GM18867 (cell line): ENCODE measurements around the gene XAGE1B.
"Not testable (repeated sequence)": the region's sequence is repeated elsewhere in the genome, so short reads cannot be mapped to it uniquely, and the experiment has no call there.

ENCODE experiments used
- ATAC-seq: cut with Tn5 transposase; IDR thresholded peaks from one replicate; pipeline ENCODE4 v1.9.1; 2021; ENCODE audit warnings: mild to moderate bottlenecking, moderate library complexity; ENCODE audit not compliant: unreplicated experiment

XAGE1B gene, protein sequence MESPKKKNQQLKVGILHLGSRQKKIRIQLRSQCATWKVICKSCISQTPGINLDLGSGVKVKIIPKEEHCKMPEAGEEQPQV

DNA sequence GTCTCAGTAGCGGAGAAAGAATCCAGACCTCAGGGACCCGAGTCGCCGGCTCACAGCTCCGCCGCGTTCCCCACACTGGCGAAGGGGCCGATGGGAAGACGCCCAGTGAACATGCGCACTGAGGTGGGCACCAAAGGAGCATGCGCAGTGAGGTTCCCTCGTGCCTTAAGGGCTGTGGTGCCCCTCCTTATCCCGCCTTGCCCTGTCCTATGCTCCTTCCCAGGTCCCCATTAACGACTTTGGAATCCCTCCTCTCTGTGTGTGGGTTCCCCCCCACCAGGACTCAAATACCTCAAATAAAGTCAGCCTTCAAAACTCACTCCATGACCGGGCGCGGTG lies at the start of gene XAGE1B:
TSS of gene XAGE1B (minus strand) at position 77 of the 339 bp plus-strand sequence. CDS start 1,536 bp downstream, outside the sequence.
- ATAC-seq = not testable (repeated sequence)

GRCh38 chrX:52563105-52563504 lies 46.2 kb upstream of the XAGE1B start:
- ATAC-seq = no peak

DNA sequence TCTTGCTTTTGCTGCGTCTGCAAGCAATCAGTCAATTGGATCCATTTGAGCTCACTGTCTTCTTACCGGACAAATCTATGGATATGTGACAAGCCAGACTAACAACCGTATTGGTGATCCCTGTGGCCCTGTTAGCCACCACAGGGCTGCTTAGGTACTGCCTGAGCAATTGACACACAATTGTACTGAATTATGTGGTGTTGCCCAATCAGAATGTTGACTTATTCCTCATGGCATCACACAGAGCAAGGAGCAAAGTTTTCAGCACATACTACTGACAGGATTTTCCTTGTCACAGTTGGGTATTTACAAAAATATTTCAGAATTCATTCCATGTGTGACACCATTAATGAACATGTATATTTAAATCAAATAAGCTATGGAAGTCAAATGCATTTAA lies 41.3 kb upstream of the XAGE1B start:
- ATAC-seq = no peak

GRCh38 chrX:52556741-52557140 lies 39.9 kb upstream of the XAGE1B start:
- no peak for ATAC-seq

DNA sequence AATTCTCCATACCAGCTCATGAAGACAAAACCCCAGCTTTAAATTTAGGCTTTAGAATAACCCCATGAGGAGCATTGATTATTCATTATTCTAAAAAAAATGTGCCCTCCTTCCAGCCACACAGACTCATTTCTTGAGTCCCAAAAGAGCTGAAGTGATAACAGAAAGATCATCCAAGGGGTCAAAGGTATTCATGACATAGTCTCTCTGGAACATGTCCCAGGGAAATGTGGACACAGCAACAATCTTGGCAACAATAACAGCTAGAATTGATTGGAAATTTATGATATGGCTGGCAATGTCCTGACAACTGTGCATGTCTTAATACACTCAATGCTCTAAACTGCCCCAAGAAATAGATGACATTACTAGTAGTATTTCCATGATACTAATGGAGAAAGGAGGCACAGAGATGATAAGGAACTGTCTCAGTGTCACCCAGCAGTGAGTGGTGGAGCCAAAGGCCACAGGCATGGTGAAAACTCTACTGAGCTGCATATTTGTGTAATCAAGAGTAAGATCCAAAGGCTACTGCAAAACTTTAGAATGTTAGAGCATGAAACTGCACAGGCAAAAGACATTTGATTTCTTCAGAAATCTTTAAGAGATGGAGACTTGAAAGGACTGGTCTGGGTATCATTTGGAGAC lies 37.3 kb upstream of the XAGE1B start:
- ATAC-seq = no peak

GRCh38 chrX:52548769-52549168 lies 31.9 kb upstream of the XAGE1B start:
- not testable (repeated sequence) for ATAC-seq

DNA sequence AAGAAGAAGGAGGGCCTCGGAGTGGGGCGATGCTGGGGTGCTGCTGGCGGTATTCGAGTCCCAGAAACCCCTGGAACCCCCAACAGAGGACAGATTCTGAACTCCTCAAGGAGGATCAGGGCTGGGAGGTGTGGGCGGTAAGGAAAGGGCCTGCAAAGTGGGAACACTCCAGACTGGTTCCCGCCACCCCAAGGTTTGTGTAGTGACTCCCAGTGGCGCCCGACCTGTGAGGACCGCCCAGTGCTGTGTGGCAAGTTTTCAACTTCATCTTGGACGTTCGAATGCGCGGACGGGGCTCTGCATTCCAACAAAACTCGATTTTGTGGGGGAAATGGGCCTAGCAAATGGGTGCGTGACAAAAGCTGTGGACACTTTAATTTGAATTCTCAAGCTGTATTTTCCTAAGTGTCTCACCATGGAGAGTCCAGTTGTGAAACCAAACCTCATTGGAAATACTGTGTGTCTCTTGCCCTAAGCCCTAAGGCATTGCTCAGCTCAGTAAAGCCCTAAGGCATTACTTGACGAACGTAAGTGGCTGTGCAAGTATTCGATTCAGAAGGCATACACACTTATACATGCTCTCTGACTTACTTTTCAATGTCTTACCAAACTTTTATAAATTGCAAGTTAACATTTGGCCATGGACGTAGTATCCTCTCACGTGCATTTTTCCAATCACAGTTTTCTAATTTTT lies 27.4 kb upstream of the XAGE1B start:
- ATAC-seq = no peak

DNA sequence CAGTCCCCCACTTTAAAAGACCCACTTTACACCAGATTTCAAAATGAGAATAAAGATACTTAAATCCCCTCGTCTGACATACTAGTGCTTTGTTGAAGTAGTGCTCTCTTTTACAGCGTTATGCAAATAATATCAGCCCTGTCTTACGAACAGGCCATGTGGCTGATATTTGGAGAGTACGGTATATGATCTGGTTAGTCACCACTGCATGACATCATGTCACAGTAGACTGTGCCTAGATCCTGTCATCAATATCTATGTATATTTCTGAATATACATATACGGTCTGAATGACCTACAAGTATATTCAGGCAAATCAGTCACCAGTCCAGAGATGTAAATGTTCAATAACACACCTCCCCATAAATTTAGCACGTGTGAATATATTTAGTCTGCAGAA lies 25.4 kb upstream of the XAGE1B start:
- ATAC-seq = no peak

GRCh38 chrX:52541051-52541450 lies 24.2 kb upstream of the XAGE1B start:
- ATAC-seq = not testable (repeated sequence)

- ATAC-seq = not testable (repeated sequence)
Measured at GRCh38 chrX:52516110-52516986, 515 bp downstream of the XAGE1B start.

DNA sequence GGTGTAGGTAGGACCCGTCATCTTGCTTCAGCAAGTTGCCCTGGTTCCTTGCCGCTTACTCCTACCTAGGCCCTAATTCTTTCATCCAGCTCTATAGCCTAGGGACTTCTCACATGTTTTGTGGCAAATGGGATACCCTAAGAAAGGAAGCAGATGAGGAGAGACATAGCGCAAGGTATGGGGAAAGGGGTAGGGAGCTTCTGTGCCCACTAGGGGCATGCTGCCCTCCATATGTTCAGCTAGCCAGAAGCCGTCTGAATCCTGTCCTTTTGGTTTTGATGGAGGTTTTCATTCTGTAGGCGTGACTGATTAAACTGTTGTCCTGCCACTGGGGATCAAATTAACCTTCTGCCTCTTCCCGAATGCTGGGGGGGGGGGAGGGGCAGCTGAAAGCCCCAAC lies 5.7 kb downstream of the XAGE1B start:
- ATAC-seq = not testable (repeated sequence)

- ATAC-seq = no peak
Measured at GRCh38 chrX:52509916-52510315, 6.9 kb downstream of the XAGE1B start.

GRCh38 chrX:52507331-52507730 lies 9.5 kb downstream of the XAGE1B start:
- no peak for ATAC-seq

DNA sequence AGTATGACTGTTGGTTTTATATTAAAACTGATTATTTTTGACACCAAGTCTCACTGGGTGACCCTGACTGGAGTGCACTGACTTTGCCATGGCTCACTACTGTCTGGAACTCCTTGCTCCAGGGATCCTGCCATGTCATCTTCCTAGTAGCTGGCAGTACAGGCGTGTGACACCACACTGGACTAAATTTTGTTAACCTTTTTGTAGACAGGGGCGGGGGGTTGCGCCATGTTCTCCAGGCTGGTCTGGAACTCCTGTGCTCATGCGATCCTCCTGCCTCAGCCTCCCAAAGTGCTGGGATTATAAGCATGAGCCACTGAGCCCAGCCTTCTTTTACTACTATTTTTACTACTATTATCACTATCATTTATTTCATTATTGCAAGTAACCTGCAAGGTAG lies 12.3 kb downstream of the XAGE1B start:
- ATAC-seq = no peak

- not testable (repeated sequence) for ATAC-seq
Measured at GRCh38 chrX:52501362-52501761, 15.5 kb downstream of the XAGE1B start.

DNA sequence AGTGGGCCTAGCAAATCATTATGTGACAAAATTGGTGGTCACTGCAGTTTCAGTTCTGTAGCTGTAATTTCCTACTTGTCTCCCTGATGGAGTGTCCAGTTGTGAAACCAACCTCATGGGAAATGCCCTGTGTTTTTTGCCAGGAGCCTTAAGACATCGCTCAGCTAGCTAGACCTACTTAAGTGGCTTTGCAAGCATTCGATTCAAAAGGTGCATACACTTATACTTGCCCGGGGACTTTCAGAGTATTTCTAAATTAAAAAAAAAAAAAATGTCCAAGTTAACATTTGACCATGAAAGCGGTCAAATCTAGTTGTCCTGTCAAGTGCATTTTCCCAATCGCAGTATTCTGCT lies 20.5 kb downstream of the XAGE1B start:
- not testable (repeated sequence) for ATAC-seq

GRCh38 chrX:52495545-52496418 lies 21.1 kb downstream of the XAGE1B start, which contains the start of gene XAGE1A:
XAGE1A (plus strand) TSS chrX:52495808; CDS start chrX:52497362, 1,554 bp downstream.
- ATAC-seq = not testable (repeated sequence)

DNA sequence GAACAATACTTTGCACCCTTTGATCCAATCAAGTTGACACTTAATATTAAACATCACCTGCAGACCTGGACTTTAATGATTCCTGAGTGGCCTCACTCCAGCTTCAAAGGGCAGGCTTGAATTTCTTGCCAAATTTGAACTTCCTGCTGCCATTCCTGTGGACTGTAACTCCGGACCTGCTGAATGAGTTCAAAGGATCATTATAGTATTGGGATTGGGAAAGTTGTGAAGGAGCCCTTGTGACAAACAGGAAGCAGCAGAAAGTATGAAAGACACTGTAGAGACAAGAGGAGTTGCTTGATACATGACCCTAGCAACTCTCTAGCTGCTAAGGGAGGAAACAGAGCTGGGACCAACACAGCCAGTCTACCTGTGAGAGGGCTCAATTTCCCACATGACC lies 45.6 kb downstream of the XAGE1B start:
- not testable (repeated sequence) for ATAC-seq
